Heart left ventricle (tissue), 13 donors: ENCODE measurements around the gene PRDM15.

Source experiments
- POLR2A ChIP-seq, 2 donors: fragments of 450-650 bp; IDR thresholded peaks; one replicate each; pipeline ENCODE4 v1.6.1; 2017; ENCODE audit warnings: antibody characterized with exemption in 2 of 2, mild to moderate bottlenecking in 2 of 2, moderate library complexity in 2 of 2
- TF ChIP-seq, protein P1 (sequence below), 12 donors: fragments of 200-600 bp; sonication (generic) in 4 of 12; IDR thresholded peaks; one replicate each; pipeline versions ENCODE4 v1.5.0 to v1.8.0; 2018 to 2022; ENCODE audit warnings: antibody characterized with exemption in 12 of 12, mild to moderate bottlenecking in 5 of 12
- donor health status: ischemic (EF 13 %, LVEDD 7.1; RV severe dilation, severe dysfunction).
- donor health status: DM: no; HTN: yes; CAD: no.
- donor health status: DM: no; HTN: no; CAD: no.
- donor health status: ischemic (EF 25% LVEDD 6.9; RV normal size, moderate dysfunction).
- donor health status: ischemic (EF 25% LVEDD 5.7; RV mildly dilated, moderate dysfunction).
- donor health status: ischemic (EF 35%, LVEDD 5.7; RV mildly dilated, moderate dysfunction).
- donor health status: nonischemic (EF 11% LVEDD 7.7; RV severe dilation, severe dysfunction).
- donor health status: DM: yes; HTN: yes; CAD: no.
- donor health status: PGD.
- donor health status: ischemic (EF 29% LVEDD 5.4; RV normal size, mild dysfunction).
- donor health status: nonischemic (EF 23%, LVEDD 6.1; RV moderate dilation, normal function).

DNA sequence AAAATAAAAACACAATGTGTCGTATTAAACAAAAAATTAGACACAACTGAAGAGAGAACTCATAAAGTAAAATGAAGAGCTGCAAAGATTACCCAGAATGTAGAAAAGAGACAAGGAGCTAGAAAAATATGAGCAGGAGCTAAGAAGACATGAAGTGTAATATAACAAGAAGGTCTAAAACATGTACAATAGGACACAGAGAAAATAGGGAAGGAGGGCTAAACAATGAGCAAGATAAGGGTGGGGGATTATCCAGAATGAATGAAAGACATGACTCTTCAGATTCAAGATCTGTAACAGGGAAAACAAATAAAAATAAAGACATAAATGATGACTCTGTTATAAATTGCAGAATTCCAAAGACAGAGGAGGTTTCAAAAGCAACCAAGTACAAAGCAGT is 38.3 kb downstream of the PRDM15 start:
- TF ChIP-seq, protein P1, sequence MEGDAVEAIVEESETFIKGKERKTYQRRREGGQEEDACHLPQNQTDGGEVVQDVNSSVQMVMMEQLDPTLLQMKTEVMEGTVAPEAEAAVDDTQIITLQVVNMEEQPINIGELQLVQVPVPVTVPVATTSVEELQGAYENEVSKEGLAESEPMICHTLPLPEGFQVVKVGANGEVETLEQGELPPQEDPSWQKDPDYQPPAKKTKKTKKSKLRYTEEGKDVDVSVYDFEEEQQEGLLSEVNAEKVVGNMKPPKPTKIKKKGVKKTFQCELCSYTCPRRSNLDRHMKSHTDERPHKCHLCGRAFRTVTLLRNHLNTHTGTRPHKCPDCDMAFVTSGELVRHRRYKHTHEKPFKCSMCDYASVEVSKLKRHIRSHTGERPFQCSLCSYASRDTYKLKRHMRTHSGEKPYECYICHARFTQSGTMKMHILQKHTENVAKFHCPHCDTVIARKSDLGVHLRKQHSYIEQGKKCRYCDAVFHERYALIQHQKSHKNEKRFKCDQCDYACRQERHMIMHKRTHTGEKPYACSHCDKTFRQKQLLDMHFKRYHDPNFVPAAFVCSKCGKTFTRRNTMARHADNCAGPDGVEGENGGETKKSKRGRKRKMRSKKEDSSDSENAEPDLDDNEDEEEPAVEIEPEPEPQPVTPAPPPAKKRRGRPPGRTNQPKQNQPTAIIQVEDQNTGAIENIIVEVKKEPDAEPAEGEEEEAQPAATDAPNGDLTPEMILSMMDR (IDR thresholded peaks at IDR 0.05) = no peak
- TF ChIP-seq POLR2A (IDR thresholded peaks at IDR 0.05) = no peak
